Measurements from ENCODE around the gene CHAF1B. TPM values are rescaled to one million over a fixed set of nuclear protein-coding genes. Genes with fewer than 3 reads are reported as not detected.

Gene CHAF1B
- total and polyA plus RNA-seq, 9 of the 15 experiments (the other 6 are each of a cell fraction or from before 2014, with no cell fraction given) = 7.5 to 36.8 (median 21.0) TPM

- intact Hi-C loops (cut with micrococcal nuclease) = loop anchor here (5.0 kb wide), 3 partner anchors 48 to 78 kb away; no protein-coding TSS in a partner anchor
Measured at GRCh38 chr21:36423771-36424433, 38.7 kb downstream of the CHAF1B start.

More at GRCh38 chr21:36423771-36424433, 38.7 kb downstream of the CHAF1B start:
- WGBS (ENCODE audit: insufficient coverage, low coverage, missing lambda C conversion rate) = 64% methylated on average over 12 of the region's 12 CpGs
- H3K9me1 ChIP-seq (ENCODE audit: control insufficient read depth, insufficient read depth, low read length) = peaks cover 10% of the 10 kb centered on the region
- peaks cover 14% of the 10 kb centered on the region for H4K20me1 ChIP-seq (replicated peaks; ENCODE audit: control insufficient read depth, insufficient read depth, low read length)
- ATAC-seq = no peak
- H3K4me2 ChIP-seq (ENCODE audit: insufficient read depth, low read length) = no peak overlapping the region
- no peaks in the 10 kb centered on the region for H3K9me3 ChIP-seq (replicated peaks; ENCODE audit: control insufficient read depth, insufficient read depth, low read depth, low read length)
- H3K27ac ChIP-seq (ENCODE audit: extremely low read depth, low read depth, low read length) = no peak overlapping the region
- ChIA-PET POLR2A (no interaction called here), CTCF (ENCODE audit: low intra/inter-chr PET ratio) (no interaction called here)
- 0 out of 3 replicates have a peak, but pooled peaks cover 4% of the 10 kb centered on the region for H3K36me3 ChIP-seq (ENCODE audit: control insufficient read depth, insufficient read depth, low read length)
- H3K4me1 ChIP-seq (replicated peaks in 1 of 2; ENCODE audit: control insufficient read depth in 2 of 2, insufficient read depth in 2 of 2, low read length in 2 of 2) = peaks cover 9 to 15% of the 10 kb centered on the region in 2 experiments; a peak in 4 of 5 replicates
- no peak overlapping the region for H2AFZ ChIP-seq (ENCODE audit: low read depth, low read length)
- in situ Hi-C loops (cut with MboI) = no loop called here
- H3K79me2 ChIP-seq (ENCODE audit: control insufficient read depth, insufficient read depth, low read length) = no peaks in the 10 kb centered on the region
- TF ChIP-seq FOXK1 (CRISPR knock-in tag; IDR thresholded peaks at IDR 0.05; ENCODE audit: borderline replicate concordance) (no peak), FOXP4 (CRISPR knock-in tag; IDR thresholded peaks at IDR 0.05; ENCODE audit: borderline replicate concordance) (no peak), ZNF134 (CRISPR knock-in tag; conservative IDR thresholded peaks at IDR 0.05) (peak; percentile 87)
- no peak overlapping the region for H3K4me3 ChIP-seq
- no peak for DNase-seq (ENCODE audit: extremely low read depth in 1 of 4, low spot score in 3 of 4)
- no peak for FAIRE-seq
- no TSS peak for BruUV-seq (replicated peaks)
- no peaks in the 10 kb centered on the region for H3K27me3 ChIP-seq (ENCODE audit: control insufficient read depth in 2 of 2, insufficient read depth in 2 of 2, low read length in 2 of 2)
- no peak overlapping the region for H3K9ac ChIP-seq (ENCODE audit: insufficient read depth in 1 of 2, low read depth in 2 of 2, low read length in 2 of 2)
